Activated CD8-positive, alpha-beta memory T cell treated with anti-CD3 and anti-CD28 coated beads, Interleukin-2, amount 50 U/mL, for 24 hours (primary cell): Measurements from ENCODE around the gene RBMX.
"Not testable (repeated sequence)": the region's sequence is repeated elsewhere in the genome, so short reads cannot be mapped to it uniquely, and the experiment has no call there.

ENCODE experiments used
- DNase-seq: peaks from one replicate; pipeline ENCODE4 v3.0.0-alpha.2; 2020; ENCODE audit errors: extremely low read depth

The RBMX gene

DNA sequence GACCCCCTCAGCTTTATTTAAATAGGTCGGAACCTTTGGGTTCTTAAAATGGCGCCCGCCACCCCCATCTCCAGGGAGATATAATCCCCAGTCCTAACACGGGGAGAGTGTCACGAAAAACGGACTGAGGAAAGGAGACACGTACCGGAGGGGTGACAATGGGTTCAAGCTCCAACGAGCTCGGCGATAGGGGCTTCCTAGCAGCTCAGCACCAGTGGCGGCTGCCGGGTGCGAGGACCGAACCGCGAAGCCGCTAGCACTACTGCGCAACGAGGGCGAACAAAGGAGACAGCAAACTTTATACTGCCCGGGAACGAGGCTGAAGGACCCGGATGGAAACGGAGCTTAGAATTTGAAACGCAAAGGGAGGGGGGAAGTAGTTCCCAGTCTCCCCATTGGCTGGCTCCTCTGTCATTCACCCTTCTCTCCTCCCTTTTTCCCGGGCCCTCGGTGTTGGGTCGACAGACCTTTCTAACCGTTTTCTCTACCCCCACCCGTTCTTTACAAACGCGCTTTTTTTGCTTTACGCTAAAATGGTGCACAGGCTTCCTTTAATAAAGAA, at the start of gene RBMX:
Gene RBMX, minus strand, starts transcription at position 274 of the 562 bp plus-strand sequence. CDS start 1,298 bp downstream, outside the sequence.
- peak; percentile 67 for DNase-seq

DNA sequence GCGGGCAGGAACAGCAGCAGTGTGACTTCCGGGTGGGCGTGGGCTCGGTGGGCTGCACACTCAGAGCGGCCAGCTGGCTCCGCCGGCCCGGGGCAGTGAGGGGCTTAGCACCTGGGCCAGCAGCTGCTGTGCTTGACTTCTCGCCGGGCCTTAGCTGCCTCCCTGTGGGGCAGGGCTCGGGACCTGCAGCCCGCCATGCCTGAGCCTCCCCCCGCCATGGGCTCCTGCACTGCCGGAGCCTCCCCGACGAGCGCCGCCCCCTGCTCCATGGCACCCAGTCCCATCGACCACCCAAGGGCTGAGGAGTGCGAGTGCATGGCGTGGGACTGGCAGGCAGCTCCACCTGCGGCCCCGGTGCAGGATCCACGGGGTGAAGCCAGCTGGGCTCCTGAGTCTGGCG, 40.9 kb upstream of the RBMX start:
- DNase-seq: not testable (repeated sequence)

DNA sequence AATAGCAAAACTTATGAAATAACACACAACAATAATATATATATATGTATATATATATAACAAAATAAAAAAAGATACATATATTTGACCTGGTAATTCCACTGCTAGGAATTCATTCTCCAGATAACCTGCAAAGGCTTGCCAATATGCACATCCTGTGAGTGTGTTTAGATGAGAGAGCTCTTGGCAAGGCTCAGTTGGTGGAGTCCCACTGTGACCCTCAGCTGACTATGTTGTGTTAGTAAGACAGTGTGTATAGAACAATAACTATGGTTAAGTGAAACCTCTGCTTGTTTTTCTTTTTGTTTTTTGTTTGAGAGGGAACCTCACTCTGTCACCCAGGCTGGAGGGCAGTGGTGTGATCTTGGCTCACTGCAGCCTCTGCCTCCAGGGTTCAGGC, 39.5 kb upstream of the RBMX start:
- no peak for DNase-seq

DNA sequence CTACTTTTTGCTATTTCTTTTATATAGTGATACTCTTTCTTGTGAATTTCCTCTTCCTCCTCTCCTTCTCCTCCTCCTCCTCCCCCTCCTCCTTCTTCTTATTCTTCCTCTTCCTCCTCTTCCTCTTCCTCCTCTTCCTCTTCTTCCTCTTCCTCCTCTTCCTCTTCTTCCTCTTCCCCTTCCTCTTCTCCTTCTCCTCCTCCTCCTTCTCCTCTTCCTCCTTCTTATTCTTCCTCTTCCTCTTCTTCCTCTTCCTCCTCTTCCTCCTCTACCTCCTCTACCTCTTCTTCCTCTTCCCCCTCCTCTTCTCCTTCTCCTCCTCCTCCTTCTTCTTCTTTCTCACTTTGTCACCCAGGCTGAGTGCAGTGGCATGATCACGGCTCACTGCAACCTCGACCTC, 36.3 kb upstream of the RBMX start:
- DNase-seq: no peak

DNA sequence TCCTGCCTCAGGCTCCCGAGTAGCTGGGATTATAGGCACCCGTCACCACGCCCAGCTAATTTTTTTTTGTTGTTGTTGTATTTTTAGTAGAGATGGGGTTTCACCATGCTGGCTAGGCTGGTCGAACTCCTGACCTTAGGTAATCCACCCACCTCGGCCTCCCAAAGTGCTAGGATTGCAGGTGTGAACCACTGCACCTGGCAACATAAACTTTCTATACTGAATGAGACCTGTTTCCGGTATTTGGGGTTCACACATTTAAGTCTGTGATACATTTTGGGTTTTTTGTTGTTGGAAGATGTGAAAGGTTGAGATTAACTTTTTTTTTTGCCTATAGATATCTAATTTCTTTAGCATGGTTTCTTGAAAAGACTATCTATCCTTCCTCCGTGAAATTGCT, 31.1 kb upstream of the RBMX start:
- not testable (repeated sequence) for DNase-seq

GRCh38 chrX:136911253-136911652, 30.7 kb upstream of the RBMX start:
- DNase-seq: no peak

GRCh38 chrX:136910565-136911035, 30.1 kb upstream of the RBMX start:
- no peak for DNase-seq

- DNase-seq: peak; percentile 19
Measured at GRCh38 chrX:136909706-136910564, 29.4 kb upstream of the RBMX start.

DNA sequence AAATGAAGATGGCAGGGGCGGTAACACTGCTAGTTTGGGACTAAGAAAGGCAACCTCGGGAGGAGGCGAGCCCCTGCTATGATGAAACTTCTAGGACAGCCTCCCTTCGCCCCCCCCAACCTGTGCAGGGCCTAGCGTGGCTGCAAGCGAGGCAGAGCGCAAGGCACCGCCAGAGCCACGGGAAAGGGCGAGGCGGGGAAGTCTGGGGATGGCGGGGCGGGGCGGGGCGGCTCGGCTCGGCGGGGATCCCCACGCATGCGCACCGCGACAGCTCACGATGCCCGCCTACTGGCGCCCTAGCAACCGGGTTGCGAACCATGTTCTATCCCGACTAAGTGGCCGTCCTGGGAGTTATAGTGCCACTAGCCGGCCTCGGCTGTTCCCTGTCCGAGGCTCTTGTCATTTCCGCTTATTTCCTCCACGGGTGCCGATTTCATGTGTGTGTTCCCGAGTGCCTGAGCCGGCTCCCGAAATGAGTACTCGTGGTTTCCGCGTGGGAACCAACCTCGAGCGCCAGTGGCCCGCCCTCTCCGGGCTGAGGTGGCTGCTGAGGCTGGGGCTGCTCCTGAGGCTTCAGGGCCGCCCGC, 28.7 kb upstream of the RBMX start:
- DNase-seq: peak; percentile 32

DNA sequence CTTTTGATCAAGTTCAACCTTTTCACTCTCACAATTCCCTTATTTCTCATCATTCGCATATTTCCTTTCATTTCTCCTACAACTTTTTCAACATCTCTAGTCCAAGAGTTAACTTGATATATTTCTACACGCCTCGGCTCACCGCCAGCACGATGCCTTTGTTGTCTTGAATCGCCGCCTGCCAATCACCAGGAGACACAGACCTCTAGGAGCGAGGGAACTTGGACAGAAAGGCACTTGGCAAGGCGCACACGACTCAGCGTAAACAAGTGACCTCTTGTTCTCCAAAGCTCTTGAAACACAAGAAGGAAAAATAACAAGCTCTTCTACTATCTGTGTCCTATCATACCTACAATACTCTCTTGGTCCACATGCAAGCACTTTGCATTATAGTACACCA, 27.1 kb upstream of the RBMX start:
- DNase-seq: no peak

DNA sequence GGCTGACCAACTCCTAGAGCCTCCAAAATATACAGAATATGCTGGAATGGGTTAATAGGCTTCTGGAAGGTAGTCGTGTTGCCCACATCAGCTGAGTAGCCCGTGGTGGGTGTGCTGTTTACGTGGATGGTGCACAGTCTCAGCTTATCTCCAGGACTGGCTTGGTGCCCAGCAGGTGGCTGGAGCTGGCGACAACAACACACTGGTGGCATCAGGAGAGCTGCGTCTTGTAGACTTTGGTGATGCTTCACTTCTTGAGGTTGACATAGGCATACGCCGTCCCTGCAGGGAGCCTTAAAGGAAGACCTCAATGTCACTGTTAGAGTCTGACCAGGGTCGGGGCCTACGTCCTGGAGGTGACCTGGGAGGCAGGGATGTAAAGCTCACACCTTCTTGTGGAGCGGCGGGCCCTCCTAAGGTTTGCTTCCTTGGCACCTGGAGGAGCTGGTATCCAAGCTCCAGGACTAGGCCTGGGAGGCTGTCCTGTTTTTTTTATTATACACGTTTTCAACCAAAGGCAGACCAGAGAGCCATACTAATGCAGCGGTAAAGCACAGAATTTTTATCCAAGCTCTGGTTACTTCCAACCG, 26.5 kb upstream of the RBMX start:
- no peak for DNase-seq

- DNase-seq: not testable (repeated sequence)
Measured at GRCh38 chrX:136904067-136904466, 23.5 kb upstream of the RBMX start.

GRCh38 chrX:136900071-136900470, 19.5 kb upstream of the RBMX start:
- DNase-seq: not testable (repeated sequence)

GRCh38 chrX:136899221-136899620, 18.7 kb upstream of the RBMX start:
- no peak for DNase-seq

- not testable (repeated sequence) for DNase-seq
Measured at GRCh38 chrX:136898752-136899151, 18.2 kb upstream of the RBMX start.

GRCh38 chrX:136896121-136896914, 15.8 kb upstream of the RBMX start:
- DNase-seq: no peak

GRCh38 chrX:136892412-136892811, 11.9 kb upstream of the RBMX start:
- no peak for DNase-seq

GRCh38 chrX:136890596-136890995, 10.1 kb upstream of the RBMX start:
- DNase-seq: not testable (repeated sequence)

DNA sequence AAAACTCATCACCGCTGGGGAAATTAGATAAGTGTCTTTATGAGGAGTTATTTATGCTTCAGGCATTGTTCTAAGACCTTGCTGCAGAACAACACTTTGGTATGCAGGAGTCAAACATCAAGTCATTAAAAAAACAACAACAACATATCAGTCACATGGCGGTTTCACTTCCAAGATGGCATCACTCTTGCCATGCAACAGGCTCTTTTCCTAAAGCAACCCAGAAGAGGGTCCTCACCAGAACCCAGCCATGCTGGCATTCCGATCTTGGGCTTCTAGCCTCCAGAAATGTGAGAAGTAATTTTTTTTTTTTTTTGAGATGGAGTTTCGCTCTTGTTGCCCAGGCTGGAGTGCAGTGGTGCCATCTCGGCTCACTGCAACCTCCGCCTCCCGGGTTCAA, 8.7 kb upstream of the RBMX start:
- DNase-seq: no peak

DNA sequence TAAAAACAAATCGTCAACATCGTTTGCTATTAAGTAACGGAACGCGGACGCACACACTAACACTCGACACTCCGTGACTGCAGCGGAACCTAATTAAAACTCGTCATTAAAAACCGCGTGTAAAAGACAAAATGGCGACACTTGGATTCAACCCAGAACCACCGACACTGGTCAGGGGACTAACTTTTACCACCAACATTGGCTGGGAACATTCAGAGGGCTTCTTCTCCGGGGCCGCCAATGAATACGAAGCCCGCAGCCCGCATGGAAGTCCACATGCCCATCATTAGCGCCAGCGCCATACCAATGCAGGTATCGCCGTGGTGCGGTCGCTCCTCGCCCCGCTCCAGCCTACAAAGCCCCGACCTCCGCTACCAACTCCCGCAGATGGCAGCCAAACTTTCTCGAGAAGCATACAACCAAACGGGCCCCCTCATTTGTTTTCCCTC, 498 bp downstream of the RBMX start:
- no peak for DNase-seq

DNA sequence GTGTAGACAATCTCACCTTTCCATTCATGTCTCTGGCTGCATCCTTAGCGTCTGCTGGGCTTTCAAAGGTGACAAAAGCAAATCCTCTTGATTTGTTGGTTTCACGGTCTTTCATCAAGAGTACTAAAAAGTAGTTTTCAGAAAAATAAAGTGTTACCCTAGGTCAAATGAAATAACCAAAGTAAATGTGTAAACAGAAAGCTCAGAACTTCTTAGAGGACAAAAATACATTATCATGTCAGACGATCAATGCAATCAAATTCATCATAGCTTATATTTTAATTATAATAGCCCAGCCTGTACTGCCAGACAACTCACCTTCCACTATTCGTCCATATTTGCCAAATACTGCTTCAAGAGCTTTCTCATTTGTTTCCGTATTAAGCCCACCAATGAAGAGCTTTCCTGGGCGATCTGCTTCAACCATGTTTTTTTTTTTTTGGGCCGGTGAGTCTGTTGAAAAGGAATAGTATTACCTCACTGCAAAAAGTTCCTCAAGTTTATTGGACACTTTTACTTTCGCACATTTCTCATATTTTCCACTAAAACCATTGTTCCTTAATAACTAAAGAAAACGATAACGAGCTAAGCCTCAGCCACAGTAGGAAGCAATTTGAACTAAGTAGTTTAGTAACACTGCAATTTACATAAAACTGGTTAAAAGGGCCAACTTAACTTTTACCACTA, 1.4 kb downstream of the RBMX start:
- DNase-seq: no peak
